Fibroblast of skin of right biceps (primary cell): ENCODE results near the gene PEX7.
"Not testable (repeated sequence)": the region's sequence is repeated elsewhere in the genome, so short reads cannot be mapped to it uniquely, and the experiment has no call there.

Experiments used
- DNase-seq: peaks from one replicate; pipeline ENCODE4 v3.0.0-alpha.2; 2013

Gene PEX7, protein sequence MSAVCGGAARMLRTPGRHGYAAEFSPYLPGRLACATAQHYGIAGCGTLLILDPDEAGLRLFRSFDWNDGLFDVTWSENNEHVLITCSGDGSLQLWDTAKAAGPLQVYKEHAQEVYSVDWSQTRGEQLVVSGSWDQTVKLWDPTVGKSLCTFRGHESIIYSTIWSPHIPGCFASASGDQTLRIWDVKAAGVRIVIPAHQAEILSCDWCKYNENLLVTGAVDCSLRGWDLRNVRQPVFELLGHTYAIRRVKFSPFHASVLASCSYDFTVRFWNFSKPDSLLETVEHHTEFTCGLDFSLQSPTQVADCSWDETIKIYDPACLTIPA

DNA sequence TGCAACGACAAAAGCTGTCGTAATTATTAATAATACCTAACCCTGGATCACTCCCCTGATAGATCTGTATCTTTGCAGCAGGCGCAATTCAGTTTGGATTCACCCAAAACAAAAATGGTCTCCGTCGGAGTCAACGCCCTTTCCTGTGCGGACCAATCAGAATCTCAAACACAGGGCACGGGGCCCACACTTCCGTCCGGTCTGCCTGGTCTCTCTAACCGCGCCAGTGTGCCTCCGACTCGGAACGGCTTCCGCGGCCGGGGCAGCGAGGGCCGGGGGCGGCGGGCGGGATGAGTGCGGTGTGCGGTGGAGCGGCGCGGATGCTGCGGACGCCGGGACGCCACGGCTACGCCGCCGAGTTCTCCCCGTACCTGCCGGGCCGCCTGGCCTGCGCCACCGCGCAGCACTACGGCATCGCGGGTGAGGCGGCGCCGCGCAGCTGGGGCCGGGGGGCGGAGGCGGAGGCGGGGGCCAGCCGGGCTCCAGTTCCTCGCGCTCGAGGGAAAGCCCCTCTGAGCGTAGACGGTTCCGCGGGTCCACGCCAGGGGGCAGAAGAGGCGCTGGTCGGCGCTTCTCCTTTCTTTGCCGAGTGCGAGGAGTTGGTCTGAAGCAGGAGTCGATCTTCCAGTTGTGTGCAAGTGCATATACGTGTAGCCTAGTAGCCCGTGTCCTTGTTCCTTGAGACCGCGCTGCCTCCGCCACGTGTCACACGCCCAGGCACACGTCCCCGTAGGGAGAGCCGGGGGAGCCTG lies at the start of gene PEX7:
PEX7 (plus strand) TSS at position 217 of the 752 bp plus-strand sequence; CDS start at position 291, 74 bp downstream.
- DNase-seq: peak; percentile 93

DNA sequence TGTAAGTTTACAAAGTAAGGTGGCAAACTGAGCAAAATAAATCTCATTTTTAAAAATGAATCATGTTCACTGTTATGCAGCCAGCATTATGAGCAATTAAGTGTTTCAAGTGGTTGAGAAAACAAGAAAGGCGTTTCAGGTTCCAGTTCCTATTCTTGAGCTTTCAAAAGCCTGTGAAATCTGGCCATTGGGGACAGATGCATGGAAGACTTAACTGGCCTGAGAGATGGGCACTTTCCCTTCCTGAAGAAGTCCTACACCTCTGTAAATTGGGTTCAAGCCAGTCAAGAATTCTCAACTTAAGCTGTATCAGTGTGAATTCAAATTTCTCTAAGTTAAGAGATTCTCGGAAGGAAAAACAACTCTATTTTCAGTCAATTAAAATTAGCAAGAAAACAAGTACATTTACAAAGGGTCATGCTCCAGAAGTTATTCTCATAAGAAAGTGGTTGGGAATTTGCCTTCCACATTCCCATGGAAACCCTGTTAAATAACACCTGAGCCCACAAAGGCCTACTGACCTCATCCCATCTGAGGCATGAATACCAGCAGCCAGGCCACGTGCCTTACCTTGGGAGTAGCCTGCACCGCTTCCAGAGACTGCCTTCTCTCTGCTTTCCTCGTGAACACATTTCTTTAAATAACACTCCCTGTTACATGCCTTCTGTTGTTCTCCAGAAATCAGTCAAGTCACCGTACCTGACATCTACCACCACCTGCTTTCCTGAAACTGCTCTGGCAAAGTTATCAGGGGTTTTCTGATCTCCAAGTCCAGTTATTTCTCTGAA lies 49.5 kb upstream of the PEX7 start:
- no peak for DNase-seq

DNA sequence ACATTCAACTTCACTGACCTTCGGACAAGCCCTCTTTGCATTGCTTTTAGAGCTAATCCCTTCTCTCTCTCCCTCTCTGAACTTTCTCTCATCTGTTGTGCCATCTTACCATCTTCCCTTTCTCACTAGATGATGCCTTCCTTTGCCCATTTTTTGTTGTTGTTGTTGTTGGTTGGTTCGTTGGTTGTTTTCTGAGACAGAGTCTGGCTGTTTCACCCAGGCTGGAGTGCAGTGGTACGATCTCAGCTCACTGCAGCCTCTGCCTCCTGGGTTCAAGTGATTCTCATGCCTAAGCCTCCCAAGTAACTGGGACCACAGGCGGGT lies 49.0 kb upstream of the PEX7 start:
- no peak for DNase-seq

DNA sequence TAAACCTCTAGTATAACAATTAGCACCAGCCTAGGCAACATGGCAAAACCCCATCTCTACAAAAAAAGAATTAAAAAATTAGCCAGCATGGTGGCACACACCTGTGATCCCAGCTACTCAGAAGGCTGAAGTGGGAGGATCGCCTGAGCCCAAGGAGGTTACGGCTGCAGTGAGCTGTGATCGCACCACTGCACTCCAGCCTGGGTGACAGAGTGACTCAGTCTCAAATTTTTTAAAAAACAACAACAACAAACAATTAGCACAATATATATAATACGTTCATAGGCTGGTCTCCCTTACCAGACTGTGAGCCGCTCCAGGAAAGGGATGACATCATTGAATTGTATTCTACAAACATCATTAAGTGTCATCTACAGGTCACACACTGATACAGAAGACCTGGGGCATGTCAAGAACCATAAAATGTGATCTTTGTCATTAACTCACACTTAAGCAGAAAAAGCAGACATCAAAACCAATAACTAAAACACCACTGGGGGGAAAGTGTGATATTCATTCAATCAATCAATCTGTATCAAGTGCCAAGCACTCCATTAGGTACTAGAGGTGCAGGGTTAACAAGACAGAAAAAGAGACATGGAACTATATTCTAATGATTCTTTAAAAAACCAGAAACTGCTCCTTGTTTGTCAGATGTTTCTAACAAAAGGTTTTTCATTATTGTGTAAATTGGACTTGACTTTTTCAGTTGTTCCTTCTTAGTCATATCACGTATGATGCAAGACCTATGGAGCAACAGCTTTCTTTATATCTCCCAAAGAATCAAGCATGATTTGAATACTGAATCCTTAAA lies 48.0 kb upstream of the PEX7 start:
- peak; percentile 61 for DNase-seq

DNA sequence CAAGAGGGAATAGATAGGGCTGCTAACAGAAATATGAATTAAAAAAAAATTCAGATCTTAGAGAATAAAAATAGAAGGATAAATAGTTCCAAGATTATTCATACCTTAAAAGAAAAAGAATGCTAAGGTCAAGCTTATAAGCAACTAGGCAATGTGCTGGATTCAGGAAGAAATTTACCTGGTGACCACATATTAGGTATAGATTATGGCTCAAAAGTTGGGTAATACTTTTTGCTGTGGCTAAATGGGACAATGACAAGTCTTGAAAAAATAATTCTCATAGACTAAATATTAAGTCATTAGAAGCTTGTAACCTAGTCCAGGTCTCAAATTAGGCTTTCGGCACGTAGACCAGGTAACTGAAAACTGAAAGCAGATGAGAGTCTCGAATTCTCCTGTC lies 47.3 kb upstream of the PEX7 start:
- no peak for DNase-seq

DNA sequence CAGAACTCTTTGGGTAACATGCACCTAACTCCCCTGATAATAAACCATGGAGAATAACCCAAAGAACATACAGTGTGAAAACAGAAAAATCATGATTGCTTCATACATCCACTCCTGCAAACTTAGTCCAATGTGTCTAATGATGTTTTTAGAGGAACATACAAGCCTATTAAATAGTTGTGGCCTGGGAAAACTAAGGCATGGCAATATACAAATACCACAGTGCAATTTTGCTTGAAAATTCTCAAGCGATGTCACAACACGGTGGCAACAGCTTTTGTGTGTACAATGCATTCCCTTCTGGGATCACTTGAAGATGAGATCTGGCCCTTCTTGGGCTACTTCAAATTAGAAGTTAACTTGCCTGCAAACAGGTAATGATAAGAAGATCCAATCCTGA lies 46.8 kb upstream of the PEX7 start:
- DNase-seq: peak; percentile 59

DNA sequence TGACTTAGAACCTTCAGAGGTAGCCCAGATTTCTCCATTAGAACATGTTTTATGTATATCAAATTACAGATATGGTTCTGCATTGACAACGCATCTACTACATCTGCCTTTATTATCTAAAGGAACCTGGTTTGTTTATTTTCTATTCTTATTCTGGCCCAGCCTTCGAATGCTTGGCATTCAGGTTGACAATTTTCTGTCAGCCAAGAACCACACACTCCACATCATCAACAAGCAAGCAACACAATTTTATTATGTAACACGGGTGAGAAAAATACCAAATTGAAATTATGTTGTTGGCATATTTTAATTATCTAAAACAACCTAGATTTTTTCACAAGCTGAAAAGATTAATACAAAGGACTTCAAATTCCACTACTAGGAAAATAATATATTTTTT lies 44.7 kb upstream of the PEX7 start:
- no peak for DNase-seq

DNA sequence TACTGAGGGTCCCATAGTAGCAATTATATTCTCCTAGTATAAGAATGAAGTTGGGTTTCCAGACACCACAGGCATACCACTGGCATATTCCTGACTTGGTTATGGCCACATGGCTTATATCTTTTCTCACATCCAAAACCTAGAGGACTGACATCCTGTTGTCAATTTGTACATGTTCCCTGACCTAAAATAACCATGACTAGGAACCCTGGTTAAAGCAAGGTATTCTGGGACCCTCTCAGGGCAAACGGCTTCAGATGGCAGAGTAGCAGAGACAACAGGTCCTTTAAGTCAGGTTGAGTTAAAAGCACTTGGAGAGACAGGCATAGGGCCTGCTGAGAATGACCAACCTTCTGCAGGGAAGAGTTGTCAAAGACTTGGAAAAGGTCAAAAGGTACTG lies 42.7 kb upstream of the PEX7 start:
- DNase-seq: no peak

DNA sequence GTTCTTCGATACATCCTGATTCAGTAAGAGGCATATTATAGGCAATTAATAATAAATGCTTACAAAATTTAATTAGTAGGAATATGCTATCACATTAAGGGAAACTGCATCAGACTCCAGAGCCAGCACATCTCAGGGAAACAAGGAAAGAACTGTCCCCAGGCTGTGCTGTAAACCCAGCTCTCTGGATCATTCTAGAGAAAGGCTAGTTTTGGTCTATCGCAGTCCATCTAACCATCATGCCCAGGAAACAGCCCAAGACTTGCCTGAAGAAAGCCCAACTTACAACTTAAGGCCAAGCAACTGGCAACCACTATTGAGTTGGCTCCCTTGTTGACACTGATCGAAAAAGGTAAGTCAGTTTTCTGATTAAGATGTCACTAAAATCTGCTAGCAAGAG lies 41.4 kb upstream of the PEX7 start:
- DNase-seq: no peak

DNA sequence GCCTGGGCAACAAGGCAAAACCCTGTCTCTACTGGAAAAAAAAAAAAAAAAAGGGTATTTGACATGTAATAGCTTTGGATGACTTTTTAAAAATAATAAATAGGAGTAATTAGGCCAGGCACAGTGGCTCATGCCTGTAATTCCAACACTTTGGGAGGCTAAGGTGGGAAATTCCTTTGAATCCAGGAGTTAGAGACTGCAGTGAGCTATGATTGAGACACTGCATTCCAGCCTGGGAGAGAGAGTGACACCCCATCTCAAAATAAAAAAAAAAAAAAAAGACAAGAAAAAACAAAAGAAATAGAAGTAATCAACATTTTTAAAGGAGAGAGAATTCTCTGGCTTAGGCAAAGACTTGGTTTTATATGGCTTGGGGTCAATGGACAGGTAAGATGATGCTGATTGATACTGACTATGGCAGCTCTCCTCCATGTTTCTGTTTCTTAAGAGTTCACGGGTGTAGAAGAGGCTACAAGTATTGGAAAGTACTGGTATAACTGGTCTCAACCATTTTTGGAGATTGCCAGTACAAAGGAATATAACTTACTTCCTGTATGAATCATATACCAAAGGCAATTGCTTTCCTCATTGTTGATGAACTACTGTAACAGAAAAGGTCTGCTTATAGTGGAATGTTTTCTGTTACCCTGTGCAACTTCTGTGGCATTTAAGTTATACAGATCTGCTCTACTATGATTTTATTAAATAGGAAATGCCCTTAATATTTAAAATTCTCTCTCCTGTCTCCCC lies 40.2 kb upstream of the PEX7 start:
- DNase-seq: peak; percentile 60

DNA sequence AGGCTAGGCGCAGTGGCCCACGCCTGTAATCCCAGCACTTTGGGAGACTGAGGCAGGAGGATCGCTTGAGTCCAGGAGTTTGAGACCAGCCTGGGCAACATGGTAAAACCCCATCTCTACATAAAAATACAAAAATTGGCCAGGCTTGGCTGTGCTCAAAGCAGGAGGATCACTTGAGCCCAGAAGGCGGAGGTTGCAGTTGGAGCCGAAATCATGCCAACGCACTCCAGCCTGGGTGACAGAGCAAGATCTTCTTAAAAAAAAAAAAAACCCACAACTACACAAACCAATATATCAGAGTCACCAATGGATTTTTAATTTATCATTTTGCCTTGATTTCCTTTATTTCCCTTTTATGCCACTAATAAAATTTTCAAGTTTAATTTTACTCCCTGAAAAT lies 39.4 kb upstream of the PEX7 start:
- no peak for DNase-seq

DNA sequence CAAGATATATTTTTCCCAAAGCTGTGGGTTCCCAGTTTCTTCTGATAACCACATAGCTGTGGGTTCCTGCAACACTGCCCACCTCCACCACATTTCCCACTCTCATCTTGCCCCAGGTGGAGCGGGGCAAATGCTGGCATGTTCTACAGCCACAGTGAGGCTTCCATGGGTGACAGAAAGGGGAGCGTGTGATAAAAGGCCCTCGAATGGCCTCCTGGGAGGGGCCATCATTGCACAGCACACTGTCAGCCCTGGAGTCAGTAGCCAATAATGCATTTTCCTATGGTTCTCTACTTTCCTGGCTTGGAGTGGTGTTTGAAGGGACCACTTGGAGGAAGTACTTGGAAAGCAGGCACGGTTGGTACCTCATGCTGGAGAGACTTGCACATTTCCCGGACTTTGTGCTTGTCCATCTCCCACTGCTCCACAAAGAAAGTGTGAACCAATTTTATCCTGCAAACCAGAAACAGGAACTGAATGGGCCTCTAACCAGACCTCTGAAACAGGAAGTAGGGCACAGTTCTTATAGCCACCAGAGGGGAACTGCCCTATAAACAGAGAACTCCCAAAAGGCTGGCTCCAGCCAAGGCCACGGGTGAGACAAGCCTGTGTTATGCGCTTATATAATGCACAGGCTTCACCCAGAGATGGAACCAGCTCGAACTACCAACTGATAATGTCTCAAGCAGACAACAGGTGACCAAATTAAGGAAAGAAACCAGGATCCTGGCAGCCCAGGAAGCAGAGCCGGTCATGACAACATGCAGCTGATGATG lies 38.7 kb upstream of the PEX7 start:
- DNase-seq: no peak

DNA sequence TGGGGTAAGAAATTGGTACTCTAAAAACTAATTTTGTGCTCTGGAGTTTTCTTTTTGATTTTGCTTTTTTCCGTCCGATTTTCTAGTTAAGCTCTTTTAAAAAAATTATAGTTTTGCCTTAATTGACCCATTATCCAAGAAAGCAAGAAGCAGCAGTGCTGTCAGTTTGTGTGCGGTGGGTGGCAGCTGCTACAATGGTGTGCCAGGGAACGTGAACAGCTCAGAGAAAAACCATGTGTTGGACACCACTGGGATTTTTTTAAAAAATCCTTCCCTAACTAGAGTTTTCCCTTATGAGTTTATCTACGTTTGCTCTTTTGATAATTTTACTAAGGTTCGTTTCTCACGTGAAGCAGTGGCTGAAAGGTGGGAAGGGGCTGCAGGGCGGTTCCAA lies 38.1 kb upstream of the PEX7 start:
- DNase-seq: no peak

DNA sequence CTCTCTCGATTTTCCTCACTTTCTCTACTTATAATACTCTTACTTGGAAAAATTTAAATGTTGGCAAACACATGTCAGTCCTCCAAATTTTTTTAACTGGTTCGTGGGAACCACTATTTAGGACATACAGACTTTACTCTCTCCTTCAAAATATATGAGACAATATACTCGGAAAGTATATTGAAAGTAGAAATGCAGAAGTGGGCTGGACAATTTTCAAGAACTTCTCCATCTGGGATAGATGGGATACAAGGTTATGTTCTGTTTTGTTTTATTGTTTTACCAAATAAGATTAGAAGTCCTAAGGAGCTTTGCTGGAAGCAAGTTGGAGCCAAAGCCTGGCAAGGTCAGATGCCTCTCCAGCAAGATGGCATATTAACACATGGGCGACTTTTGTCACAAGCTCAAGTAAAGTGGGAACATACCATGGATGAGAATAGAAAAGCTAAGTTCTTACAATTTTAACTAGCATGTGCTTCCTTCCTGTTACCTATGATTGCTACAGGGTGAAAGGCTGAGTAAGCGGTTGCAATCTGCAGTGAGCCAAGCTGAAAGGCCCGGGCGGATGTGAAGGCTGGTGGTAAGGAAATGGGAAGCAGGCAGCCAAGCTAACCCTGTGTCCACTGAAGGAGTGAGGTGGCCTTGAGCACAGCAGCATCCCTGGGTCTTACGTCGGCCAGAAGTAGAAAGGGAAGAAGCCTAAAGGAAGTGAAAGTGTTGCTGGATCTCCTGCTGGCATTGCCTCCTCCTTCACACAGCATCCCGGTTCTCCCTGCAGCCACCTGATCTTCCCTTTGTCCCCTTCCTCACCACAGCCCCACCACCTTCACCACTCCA lies 37.3 kb upstream of the PEX7 start:
- DNase-seq: no peak

DNA sequence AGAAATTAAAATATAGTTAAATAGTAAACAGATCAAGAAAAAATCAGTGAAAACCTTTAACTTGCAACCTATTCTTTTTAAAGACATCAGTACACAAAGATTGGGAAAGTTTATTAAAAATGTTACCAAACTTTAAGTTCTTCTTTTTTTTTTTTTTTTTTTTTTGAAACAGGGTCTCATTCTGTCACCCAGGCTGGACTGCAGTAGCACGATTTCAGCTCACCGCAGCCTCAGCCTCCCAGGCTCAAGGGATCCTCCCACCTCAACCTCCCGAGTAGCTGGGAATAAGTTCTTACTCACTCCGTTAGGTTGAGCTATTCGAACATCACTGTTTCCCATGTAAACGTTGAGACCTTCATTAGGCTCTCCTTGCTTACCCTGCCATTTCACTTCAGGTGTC lies 35.7 kb upstream of the PEX7 start:
- DNase-seq: no peak

DNA sequence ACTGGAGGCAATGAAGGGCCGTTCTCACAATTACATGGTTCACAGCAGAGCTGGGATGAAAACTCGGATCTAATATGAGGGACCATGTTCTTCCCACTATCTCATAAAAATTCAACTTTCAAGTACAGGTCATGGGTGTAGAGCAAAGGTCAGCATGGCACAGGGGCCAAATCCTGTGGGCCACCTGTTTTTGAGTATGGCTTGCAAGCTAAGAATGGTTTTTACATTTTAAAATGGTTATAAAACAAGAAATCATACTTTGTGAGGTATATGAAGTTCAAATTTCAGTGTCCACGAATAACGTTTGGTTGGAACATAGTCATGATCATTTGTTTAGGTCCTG lies 34.7 kb upstream of the PEX7 start:
- DNase-seq: no peak

DNA sequence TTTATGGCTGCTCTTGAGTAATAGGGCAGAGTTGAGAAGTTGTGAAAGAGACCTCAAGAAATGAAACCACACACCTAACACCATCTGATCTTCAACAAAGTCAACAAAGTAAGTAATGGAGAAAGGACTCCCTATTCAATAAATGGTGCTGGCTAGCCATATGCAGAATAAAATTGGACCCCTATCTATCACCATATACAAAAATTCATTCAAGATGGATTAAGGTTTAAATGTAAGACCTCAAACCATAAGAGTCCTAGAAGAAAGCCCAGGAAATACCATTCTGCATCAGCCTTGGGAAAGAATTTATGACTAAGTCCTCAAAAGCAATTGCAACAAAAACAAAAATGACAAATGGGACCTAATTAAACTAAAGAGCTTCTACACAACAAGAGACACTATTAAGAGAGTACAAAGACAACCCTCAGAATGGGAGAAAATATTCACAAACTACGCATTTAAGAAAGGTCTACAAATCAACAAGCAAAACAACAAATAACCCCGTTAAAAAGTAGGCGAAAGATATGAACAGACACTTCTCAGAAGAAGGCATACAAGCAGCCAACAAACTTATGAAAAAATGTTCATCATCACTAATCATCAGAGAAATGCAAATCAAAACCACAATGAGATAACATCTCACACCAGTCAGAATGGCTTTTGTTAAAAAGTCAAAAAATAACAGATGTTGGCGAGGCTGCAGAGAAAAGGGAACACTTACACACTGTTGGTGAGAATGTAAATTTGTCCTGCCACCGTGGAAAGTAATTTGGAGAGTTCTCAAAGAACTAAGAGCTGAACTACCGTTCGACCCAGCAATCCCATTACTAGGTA lies 34.1 kb upstream of the PEX7 start:
- DNase-seq: peak; percentile 88

DNA sequence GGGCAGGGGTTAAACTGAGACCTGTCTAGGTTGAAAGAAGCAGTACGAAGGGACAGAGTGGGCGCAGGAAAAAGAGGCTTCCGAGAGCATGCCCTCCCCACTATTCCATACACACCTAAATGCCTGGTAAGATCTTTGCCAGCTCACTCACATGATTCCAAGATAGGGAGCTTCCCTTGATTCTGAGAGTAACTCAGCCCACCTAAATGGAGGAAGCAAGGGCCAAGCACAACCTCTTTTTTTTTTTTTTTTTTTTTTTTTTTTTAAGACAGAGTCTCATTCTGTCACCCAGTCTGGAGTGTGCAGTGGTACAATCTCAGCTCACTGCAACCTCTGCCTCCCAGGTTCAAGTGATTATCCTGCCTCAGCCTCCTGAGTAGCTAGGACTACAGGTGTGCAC lies 33.0 kb upstream of the PEX7 start:
- not testable (repeated sequence) for DNase-seq

DNA sequence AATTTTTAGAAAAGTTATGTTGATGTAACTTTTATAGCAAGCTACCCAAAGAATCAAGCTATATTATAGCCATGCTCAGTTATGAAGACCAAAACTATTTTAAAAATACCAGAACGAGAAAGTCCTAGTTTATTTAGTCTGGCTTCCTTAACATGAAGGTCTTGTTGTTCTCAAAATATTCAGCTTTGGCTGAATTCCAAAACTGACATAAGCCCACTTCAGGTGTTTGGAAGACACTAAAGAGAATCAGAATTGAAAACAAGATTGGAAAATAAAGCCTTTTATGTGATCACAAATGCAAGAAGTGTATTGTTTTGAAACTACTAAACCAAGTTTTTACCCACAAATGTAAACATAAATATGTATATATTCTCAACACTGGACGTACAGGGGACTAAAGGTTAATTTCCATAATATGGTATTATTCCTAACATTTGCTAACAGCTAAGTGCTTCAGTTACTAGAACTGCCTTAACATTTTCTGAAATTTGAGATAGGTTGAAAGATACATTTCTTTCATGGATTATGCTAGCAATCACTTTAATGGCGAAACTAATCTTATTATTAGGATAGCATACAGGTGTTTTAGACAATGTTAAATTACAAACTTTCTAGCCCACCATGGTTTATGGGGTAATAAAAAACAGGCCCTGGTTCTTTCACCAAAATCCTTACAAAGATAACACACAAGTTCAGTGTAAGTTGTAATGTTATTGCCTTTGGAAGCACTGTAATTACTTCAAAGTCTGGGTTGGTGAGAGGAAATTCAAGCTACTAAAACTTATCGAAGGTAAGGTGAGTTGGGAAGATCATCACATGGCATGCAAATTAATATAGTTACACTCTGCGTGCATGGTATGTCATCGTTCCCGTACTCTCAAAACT lies 31.7 kb upstream of the PEX7 start:
- DNase-seq: no peak
